K562 (cell line): ENCODE data around the gene NEUROD6. TPM values are rescaled to one million over a fixed set of nuclear protein-coding genes. Genes with fewer than 3 reads are reported as not detected.

Experiments
- ATAC-seq: fragments of 200-7000 bp; cut with Tn5 transposase; 3 replicates; pipeline ENCODE4 v1.9.1; 2020; ENCODE audit warnings: moderate library complexity
- BruUV-seq: library from RNA; stranded (reverse); fragments of 400-500 nt; replicated peaks from 2 replicates; lab custom pipeline; 2021; lab: Mats Ljungman, UMichigan
- CTCF ChIA-PET: fragments of 300-600 bp; formaldehyde crosslinking; extraction: SDS; loops from one replicate; lab custom pipeline; 2021; ENCODE audit warnings: low intra/inter-chr PET ratio; lab: Yijun Ruan, JAX
- POLR2A ChIA-PET: fragments of 300-600, 350-650 bp; sonication (Branson Sonifier 250); formaldehyde crosslinking; extraction: SDS; loops from one replicate; lab custom pipeline; 2021; ENCODE audit warnings: antibody characterized with exemption, inconsistent platforms; lab: Yijun Ruan, JAX
- DNase-seq, 4 experiments: peaks; one replicate each; pipeline versions ENCODE4 v3.0.0 to v3.0.0-alpha.2; 2011 to 2018; ENCODE audit warnings: low spot score in 3 of 4, mixed read lengths in 3 of 4; ENCODE audit errors: extremely low read depth in 1 of 4
- FAIRE-seq: peaks from 2 replicates; lab custom pipeline; 2011; peaks lifted over from hg19 to GRCh38; lab: Jason Lieb, UNC
- H2AFZ ChIP-seq: 2 replicates; pipeline ENCODE4 v1.6.0; 2011; ENCODE audit warnings: low read depth, low read length, control low read depth, inconsistent platforms
- H3K27ac ChIP-seq: fragments of 200-600 bp; 3 replicates; pipeline ENCODE4 v1.8.0; 2011; ENCODE audit warnings: low read depth, mild to moderate bottlenecking, control low read depth, inconsistent platforms, low read length, moderate library complexity, mixed read lengths; ENCODE audit errors: extremely low read depth
- H3K27me3 ChIP-seq, 2 experiments: fragments of 300-600 bp in 1 of 2; 2 replicates in 1 of 2; 3 replicates in 1 of 2; pipeline versions ENCODE4 v1.6.0 to v1.8.0; 2011; ENCODE audit warnings: inconsistent platforms in 2 of 2, low read length in 2 of 2, mild to moderate bottlenecking in 1 of 2, mixed read lengths in 1 of 2, moderate library complexity in 1 of 2; ENCODE audit not compliant: control insufficient read depth in 2 of 2, insufficient read depth in 2 of 2
- H3K36me3 ChIP-seq: fragments of 300-600 bp; 3 replicates; pipeline ENCODE4 v1.8.0; 2011; ENCODE audit warnings: mild to moderate bottlenecking, low read length, inconsistent platforms; ENCODE audit not compliant: control insufficient read depth, insufficient read depth
- H3K4me1 ChIP-seq, 2 experiments: fragments of 200-600 bp in 1 of 2; replicated peaks in 1 of 2; 2 replicates in 1 of 2; 3 replicates in 1 of 2; pipeline versions ENCODE4 v1.5.1 to v1.8.0; 2011; ENCODE audit warnings: inconsistent platforms in 2 of 2, low read length in 2 of 2, mild to moderate bottlenecking in 1 of 2, mixed read lengths in 1 of 2, moderate library complexity in 1 of 2; ENCODE audit not compliant: control insufficient read depth in 2 of 2, insufficient read depth in 2 of 2
- H3K4me2 ChIP-seq: 2 replicates; pipeline ENCODE4 v1.6.1; 2011; ENCODE audit warnings: low read length, control low read depth, inconsistent platforms, mixed read lengths; ENCODE audit not compliant: insufficient read depth
- H3K4me3 ChIP-seq: fragments of 200-600 bp; sonication (generic), shearing (Covaris generic); 2 replicates; pipeline ENCODE4 v1.5.1; 2016; ENCODE audit warnings: control low read depth, inconsistent platforms
- H3K79me2 ChIP-seq: fragments of 200-600 bp; 3 replicates; pipeline ENCODE4 v1.8.0; 2011; ENCODE audit warnings: low read length, inconsistent platforms; ENCODE audit not compliant: control insufficient read depth, insufficient read depth
- H3K9ac ChIP-seq, 2 experiments: 2 replicates each; pipeline versions ENCODE4 v1.6.0 to v1.6.1; 2011; ENCODE audit warnings: low read depth in 2 of 2, low read length in 2 of 2, control low read depth in 1 of 2, inconsistent platforms in 1 of 2, mild to moderate bottlenecking in 1 of 2, mixed read lengths in 1 of 2; ENCODE audit not compliant: insufficient read depth in 1 of 2
- H3K9me1 ChIP-seq: one replicate; pipeline ENCODE4 v1.6.0; 2011; ENCODE audit warnings: inconsistent platforms, mild to moderate bottlenecking, low read length, moderate library complexity; ENCODE audit not compliant: control insufficient read depth, insufficient read depth
- H3K9me3 ChIP-seq: replicated peaks from 2 replicates; pipeline ENCODE4 v1.5.1; 2011; ENCODE audit warnings: low read depth, low read length, inconsistent platforms; ENCODE audit not compliant: control insufficient read depth, insufficient read depth
- H4K20me1 ChIP-seq: replicated peaks from 2 replicates; pipeline ENCODE4 v1.6.1; 2011; ENCODE audit warnings: low read length, inconsistent platforms, mixed read lengths; ENCODE audit not compliant: control insufficient read depth, insufficient read depth
- CREM ChIP-seq: IDR thresholded peaks from 2 replicates; pipeline ENCODE4 v1.6.1; 2014; ENCODE audit warnings: antibody characterized with exemption, low read depth
- JUN ChIP-seq, 2 experiments: sonication (generic) in 1 of 2; formaldehyde crosslinking in 1 of 2; IDR thresholded peaks; 2 replicates each; pipeline versions ENCODE4 v1.6.1 to v1.8.0; 2012 to 2022; ENCODE audit warnings: borderline replicate concordance in 2 of 2, mild to moderate bottlenecking in 2 of 2, improper control_type of control experiment in 1 of 2, low read depth in 1 of 2, low read length in 1 of 2, missing genetic modification reagents in 1 of 2
- KAT8 ChIP-seq: fragments of 450-650 bp; IDR thresholded peaks from 2 replicates; pipeline ENCODE4 v1.6.1; 2016; ENCODE audit warnings: low read depth, mild to moderate bottlenecking
- LCOR ChIP-seq: sonication (generic); formaldehyde crosslinking; IDR thresholded peaks from 2 replicates; pipeline ENCODE4 v1.8.0; 2022; ENCODE audit warnings: mild to moderate bottlenecking, missing genetic modification reagents
- MAFF ChIP-seq: IDR thresholded peaks from 2 replicates; pipeline ENCODE4 v1.6.1; 2012; ENCODE audit warnings: low read length, improper control_type of control experiment
- PURB ChIP-seq: sonication (generic); formaldehyde crosslinking; IDR thresholded peaks from 2 replicates; pipeline ENCODE4 v1.9.0; 2021; ENCODE audit warnings: low read depth, mild to moderate bottlenecking, missing genetic modification reagents
- STAG1 ChIP-seq: sonication (generic); formaldehyde crosslinking; IDR thresholded peaks from 2 replicates; pipeline ENCODE4 v1.5.0; 2020; ENCODE audit warnings: missing genetic modification reagents, borderline replicate concordance
- WGBS: fragments of 100-300 bp; shearing (Covaris generic); methylation state at CpG from one replicate; pipeline ENCODE4 v1.1.6; 2016; ENCODE audit warnings: low coverage, mixed read lengths; ENCODE audit not compliant: insufficient coverage; ENCODE audit errors: missing lambda C conversion rate; 5-methylcytosine and 5-hydroxymethylcytosine counted together
- in situ Hi-C: fragments of 300-500 bp; cut with MboI; formaldehyde crosslinking; loops from 4 replicates; pipeline ENCODE4 v1.15.0; 2018; ENCODE audit warnings: inconsistent platforms, mixed read lengths
- intact Hi-C: fragments of 100-400 bp; cut with micrococcal nuclease; formaldehyde crosslinking; loops from 2 replicates; pipeline ENCODE4 v1.14.2; 2022
- polyA plus RNA-seq, 8 experiments: library from polyadenylated mRNA; depleted of rRNA in 4 of 8; stranded (reverse) in 5 of 8; unstranded in 3 of 8; fragments of >200 nt; fragmentation: Nextera tagmentation in 2 of 8; fragmentation: Illumina TruSeq in 1 of 8; extraction: Ambion mirVana in 2 of 8; extraction: Trizol in 1 of 8; gene quantifications; 2 replicates each; pipeline versions ENCODE4 v1.2.1 to v1.2.3, GENCODE V29; 2011 to 2014; ENCODE audit warnings: inconsistent platforms in 1 of 8, missing spikeins in 1 of 8
- total RNA-seq, 7 experiments: library from RNA; depleted of rRNA in 6 of 7; stranded (reverse); fragments of >200 nt in 6 of 7; fragmentation: Illumina TruSeq in 2 of 7; extraction: Trizol in 2 of 7; gene quantifications; 2 replicates each; pipeline versions ENCODE4 v1.2.1 to v1.2.3, GENCODE V29; 2011 to 2021; ENCODE audit warnings: low replicate concordance in 1 of 7
- TF ChIP-seq, protein P1 (sequence below): IDR thresholded peaks from 3 replicates; pipeline ENCODE4 v1.6.1; 2011; ENCODE audit warnings: borderline replicate concordance, mild to moderate bottlenecking; ENCODE audit not compliant: insufficient read length, insufficient read depth
- TF ChIP-seq, protein P2 (sequence below): sonication (generic); formaldehyde crosslinking; IDR thresholded peaks from 2 replicates; pipeline ENCODE4 v1.8.0; 2022; ENCODE audit warnings: mild to moderate bottlenecking, missing genetic modification reagents
- TF ChIP-seq, protein P3 (sequence below): fragments of 450-650 bp; IDR thresholded peaks from 2 replicates; pipeline ENCODE4 v1.6.1; 2017; ENCODE audit warnings: antibody characterized with exemption, mild to moderate bottlenecking

NEUROD6 gene
- total and polyA plus RNA-seq, 9 of the 15 experiments (the other 6 are each of a cell fraction or from before 2014, with no cell fraction given), result not detected

DNA sequence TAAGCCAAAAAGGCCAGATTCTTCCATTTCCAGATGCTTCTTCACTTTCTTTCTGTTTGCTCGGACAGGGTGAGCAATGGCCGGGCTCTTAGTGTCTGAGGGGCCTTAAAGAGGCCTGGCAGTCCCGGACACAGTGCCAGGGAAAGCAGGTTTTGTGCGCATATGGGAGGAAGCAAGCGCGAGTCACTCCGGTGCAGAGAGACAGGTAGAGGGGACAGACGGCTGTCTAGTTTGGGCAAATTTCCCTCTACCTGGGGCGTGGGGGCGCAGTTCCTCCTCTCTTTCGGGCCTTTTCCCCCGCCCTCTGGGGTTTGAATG is 4.7 kb downstream of the NEUROD6 start:
- Histone ChIP-seq H3K36me3 (no peaks in the 10 kb centered on the region), H4K20me1 (no peaks in the 10 kb centered on the region), H3K27ac (no peak overlapping the region), H3K4me3 (no peak overlapping the region), H2AFZ (no peak overlapping the region), H3K9me3 (no peaks in the 10 kb centered on the region), H3K27me3 (peaks cover 2 to 29% of the 10 kb centered on the region in 2 experiments; a peak in 2 of 5 replicates), H3K79me2 (no peaks in the 10 kb centered on the region), H3K9me1 (no peaks in the 10 kb centered on the region), H3K4me1 (peaks cover 0 to 8% of the 10 kb centered on the region in 2 experiments; a peak in 1 of 5 replicates), H3K9ac (no peak overlapping the region), H3K4me2 (no peak overlapping the region)
- DNase-seq (no peak), FAIRE-seq (no peak), ATAC-seq (no peak)
- 13% methylated on average over 9 of the region's 12 CpGs for WGBS
- intact Hi-C loops (no loop called here), in situ Hi-C loops (no loop called here)
- no TSS peak for BruUV-seq
- ChIA-PET POLR2A (interaction anchor here (1.2 kb wide), 1 partner anchor 147 kb away, joined by 3 read pairs; no protein-coding TSS in a partner anchor), CTCF (no interaction called here)
- TF ChIP-seq, protein P1, sequence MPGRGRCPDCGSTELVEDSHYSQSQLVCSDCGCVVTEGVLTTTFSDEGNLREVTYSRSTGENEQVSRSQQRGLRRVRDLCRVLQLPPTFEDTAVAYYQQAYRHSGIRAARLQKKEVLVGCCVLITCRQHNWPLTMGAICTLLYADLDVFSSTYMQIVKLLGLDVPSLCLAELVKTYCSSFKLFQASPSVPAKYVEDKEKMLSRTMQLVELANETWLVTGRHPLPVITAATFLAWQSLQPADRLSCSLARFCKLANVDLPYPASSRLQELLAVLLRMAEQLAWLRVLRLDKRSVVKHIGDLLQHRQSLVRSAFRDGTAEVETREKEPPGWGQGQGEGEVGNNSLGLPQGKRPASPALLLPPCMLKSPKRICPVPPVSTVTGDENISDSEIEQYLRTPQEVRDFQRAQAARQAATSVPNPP, result no peak
- TF ChIP-seq KAT8, result no peak
- no peak for TF ChIP-seq PURB
- TF ChIP-seq, protein P2, sequence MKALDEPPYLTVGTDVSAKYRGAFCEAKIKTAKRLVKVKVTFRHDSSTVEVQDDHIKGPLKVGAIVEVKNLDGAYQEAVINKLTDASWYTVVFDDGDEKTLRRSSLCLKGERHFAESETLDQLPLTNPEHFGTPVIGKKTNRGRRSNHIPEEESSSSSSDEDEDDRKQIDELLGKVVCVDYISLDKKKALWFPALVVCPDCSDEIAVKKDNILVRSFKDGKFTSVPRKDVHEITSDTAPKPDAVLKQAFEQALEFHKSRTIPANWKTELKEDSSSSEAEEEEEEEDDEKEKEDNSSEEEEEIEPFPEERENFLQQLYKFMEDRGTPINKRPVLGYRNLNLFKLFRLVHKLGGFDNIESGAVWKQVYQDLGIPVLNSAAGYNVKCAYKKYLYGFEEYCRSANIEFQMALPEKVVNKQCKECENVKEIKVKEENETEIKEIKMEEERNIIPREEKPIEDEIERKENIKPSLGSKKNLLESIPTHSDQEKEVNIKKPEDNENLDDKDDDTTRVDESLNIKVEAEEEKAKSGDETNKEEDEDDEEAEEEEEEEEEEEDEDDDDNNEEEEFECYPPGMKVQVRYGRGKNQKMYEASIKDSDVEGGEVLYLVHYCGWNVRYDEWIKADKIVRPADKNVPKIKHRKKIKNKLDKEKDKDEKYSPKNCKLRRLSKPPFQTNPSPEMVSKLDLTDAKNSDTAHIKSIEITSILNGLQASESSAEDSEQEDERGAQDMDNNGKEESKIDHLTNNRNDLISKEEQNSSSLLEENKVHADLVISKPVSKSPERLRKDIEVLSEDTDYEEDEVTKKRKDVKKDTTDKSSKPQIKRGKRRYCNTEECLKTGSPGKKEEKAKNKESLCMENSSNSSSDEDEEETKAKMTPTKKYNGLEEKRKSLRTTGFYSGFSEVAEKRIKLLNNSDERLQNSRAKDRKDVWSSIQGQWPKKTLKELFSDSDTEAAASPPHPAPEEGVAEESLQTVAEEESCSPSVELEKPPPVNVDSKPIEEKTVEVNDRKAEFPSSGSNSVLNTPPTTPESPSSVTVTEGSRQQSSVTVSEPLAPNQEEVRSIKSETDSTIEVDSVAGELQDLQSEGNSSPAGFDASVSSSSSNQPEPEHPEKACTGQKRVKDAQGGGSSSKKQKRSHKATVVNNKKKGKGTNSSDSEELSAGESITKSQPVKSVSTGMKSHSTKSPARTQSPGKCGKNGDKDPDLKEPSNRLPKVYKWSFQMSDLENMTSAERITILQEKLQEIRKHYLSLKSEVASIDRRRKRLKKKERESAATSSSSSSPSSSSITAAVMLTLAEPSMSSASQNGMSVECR (CRISPR knock-in tag), result no peak
- no peak for TF ChIP-seq LCOR (CRISPR knock-in tag)
- TF ChIP-seq MAFF, result no peak
- no peak for TF ChIP-seq STAG1 (CRISPR knock-in tag)
- TF ChIP-seq CREM, result no peak
- TF ChIP-seq JUN (IDR thresholded peaks at IDR 0.05; ENCODE audit: borderline replicate concordance, low read depth, low read length), result no peak
- no peak for TF ChIP-seq JUN (CRISPR knock-in tag; IDR thresholded peaks at IDR 0.05; ENCODE audit: borderline replicate concordance)
- TF ChIP-seq, protein P3, sequence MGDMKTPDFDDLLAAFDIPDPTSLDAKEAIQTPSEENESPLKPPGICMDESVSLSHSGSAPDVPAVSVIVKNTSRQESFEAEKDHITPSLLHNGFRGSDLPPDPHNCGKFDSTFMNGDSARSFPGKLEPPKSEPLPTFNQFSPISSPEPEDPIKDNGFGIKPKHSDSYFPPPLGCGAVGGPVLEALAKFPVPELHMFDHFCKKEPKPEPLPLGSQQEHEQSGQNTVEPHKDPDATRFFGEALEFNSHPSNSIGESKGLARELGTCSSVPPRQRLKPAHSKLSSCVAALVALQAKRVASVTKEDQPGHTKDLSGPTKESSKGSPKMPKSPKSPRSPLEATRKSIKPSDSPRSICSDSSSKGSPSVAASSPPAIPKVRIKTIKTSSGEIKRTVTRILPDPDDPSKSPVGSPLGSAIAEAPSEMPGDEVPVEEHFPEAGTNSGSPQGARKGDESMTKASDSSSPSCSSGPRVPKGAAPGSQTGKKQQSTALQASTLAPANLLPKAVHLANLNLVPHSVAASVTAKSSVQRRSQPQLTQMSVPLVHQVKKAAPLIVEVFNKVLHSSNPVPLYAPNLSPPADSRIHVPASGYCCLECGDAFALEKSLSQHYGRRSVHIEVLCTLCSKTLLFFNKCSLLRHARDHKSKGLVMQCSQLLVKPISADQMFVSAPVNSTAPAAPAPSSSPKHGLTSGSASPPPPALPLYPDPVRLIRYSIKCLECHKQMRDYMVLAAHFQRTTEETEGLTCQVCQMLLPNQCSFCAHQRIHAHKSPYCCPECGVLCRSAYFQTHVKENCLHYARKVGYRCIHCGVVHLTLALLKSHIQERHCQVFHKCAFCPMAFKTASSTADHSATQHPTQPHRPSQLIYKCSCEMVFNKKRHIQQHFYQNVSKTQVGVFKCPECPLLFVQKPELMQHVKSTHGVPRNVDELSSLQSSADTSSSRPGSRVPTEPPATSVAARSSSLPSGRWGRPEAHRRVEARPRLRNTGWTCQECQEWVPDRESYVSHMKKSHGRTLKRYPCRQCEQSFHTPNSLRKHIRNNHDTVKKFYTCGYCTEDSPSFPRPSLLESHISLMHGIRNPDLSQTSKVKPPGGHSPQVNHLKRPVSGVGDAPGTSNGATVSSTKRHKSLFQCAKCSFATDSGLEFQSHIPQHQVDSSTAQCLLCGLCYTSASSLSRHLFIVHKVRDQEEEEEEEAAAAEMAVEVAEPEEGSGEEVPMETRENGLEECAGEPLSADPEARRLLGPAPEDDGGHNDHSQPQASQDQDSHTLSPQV, result no peak
